ENCODE measurements around the gene OR7C2.

The OR7C2 gene

DNA sequence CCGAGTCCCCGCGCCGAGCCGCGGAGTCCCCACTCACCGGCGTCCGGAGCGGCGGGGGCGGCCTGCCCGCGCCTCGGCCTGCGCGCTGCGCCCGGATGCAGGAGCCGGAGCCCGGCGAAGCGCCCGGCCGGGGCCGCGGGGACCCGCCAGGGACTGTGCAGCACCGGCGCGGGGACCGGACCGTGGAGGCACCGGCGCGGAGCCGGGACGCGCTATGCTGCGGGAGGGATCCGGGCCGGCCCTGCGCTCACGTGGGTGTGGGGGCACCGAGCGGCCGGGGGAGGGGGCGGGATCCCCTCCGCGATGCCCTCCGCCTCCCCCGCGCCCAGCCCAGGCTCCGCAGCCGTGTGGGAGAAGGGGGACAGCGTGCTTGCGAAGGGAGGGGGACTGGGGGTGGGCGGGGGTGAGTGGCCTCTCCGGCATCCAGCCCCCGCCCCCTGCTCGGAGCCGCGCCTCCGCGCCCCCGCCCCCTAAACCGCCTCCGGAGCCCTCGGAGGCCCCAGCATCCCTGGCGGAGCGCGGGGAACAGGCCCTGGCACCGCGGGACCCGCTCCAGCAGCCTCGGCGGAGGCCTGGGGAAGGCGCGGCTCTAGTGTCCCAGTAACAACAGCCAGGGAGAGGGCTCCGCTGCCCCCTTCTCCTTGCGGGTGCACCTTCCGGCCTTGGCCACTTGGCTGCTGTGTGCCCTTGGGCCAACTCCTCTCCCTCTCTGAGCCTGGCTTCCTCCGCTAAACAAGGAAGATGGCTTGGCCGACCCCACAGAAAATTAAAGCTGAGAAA lies 38.4 kb downstream of the OR7C2 start, which contains the start of gene SLC1A6:
Gene SLC1A6, minus strand, starts transcription at position 389 of the 780 bp plus-strand sequence. CDS start 6,954 bp downstream, outside the sequence.
- DNase-seq = no peak

DNA sequence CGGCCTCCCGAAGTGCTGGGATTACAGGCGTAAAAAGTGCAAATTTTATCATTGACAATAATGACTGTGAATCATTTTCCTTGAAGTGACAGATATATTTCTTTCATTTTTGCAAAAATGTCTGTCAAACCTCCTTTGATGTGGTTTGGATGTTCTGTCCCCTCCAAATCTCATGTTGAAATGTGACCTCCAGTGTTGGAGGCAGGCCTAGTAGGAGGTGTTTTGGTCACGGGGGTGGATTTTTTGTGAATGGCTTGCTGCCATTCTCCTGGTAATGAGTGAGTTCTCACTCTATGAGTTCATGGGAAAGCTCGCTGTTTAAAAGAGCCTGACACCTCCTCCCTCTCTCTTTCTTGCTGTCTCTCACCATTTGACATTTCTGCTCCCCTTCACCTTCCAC lies 43.8 kb downstream of the OR7C2 start:
- DNase-seq = no peak

All from T-helper 2 cell (primary cell).